ENCODE measurements around the gene ADAM22. TPM values are rescaled to one million over a fixed set of nuclear protein-coding genes. Genes with fewer than 3 reads are reported as not detected.

ADAM22 gene
- total and polyA plus RNA-seq, 8 donors = 2.6 to 25.3 (median 17.0) TPM

GRCh38 chr7:87984088-87984487 is 50.0 kb downstream of the ADAM22 start:
- H3K4me1 ChIP-seq = no peaks in the 10 kb centered on the region
- H3K4me3 ChIP-seq = no peak overlapping the region
- ATAC-seq (no peak), DNase-seq (no peak)
- no peaks in the 10 kb centered on the region for H3K27me3 ChIP-seq
- intact Hi-C loops (cut with DNase I) = no loop called here
- H3K27ac ChIP-seq = no peak overlapping the region
- no peaks in the 10 kb centered on the region for H3K9me3 ChIP-seq
- no peak for TF ChIP-seq CTCF (IDR thresholded peaks at IDR 0.05)
- H3K36me3 ChIP-seq = no peaks in the 10 kb centered on the region

GRCh38 chr7:87993269-87993668 is 59.2 kb downstream of the ADAM22 start:
- Histone ChIP-seq H3K27ac (no peak overlapping the region), H3K4me3 (no peak overlapping the region), H3K36me3 (no peaks in the 10 kb centered on the region), H3K4me1 (no peaks in the 10 kb centered on the region), H3K27me3 (no peaks in the 10 kb centered on the region), H3K9me3 (no peaks in the 10 kb centered on the region)
- DNase-seq (no peak), ATAC-seq (no peak)
- intact Hi-C loops (cut with DNase I) = no loop called here
- TF ChIP-seq CTCF (IDR thresholded peaks at IDR 0.05) = no peak

DNA sequence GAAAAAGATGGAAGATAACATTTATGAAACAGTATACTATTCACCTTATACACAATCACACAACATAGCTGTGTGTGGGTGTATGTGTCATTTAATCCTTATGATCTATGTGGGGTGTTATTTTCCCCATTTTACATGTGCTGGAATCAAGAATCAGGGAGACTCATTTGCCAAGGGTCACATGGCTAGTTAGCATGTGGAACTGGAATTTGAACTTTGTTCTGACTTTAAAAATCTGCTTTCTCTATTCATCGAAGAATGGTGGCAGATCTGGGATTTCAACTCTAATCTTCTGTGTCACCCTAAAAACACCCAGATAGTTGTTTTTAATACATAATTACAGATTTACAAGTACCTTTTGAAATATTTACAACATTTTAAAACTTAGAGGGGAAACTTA is 65.2 kb downstream of the ADAM22 start:
- intact Hi-C loops (cut with DNase I) = no loop called here
- ATAC-seq (no peak), DNase-seq (no peak)
- no peaks in the 10 kb centered on the region for H3K36me3 ChIP-seq
- no peak overlapping the region for H3K4me3 ChIP-seq
- TF ChIP-seq CTCF (IDR thresholded peaks at IDR 0.05) = no peak
- H3K27ac ChIP-seq = no peak overlapping the region
- H3K9me3 ChIP-seq = no peaks in the 10 kb centered on the region
- no peaks in the 10 kb centered on the region for H3K4me1 ChIP-seq
- H3K27me3 ChIP-seq = no peaks in the 10 kb centered on the region

DNA sequence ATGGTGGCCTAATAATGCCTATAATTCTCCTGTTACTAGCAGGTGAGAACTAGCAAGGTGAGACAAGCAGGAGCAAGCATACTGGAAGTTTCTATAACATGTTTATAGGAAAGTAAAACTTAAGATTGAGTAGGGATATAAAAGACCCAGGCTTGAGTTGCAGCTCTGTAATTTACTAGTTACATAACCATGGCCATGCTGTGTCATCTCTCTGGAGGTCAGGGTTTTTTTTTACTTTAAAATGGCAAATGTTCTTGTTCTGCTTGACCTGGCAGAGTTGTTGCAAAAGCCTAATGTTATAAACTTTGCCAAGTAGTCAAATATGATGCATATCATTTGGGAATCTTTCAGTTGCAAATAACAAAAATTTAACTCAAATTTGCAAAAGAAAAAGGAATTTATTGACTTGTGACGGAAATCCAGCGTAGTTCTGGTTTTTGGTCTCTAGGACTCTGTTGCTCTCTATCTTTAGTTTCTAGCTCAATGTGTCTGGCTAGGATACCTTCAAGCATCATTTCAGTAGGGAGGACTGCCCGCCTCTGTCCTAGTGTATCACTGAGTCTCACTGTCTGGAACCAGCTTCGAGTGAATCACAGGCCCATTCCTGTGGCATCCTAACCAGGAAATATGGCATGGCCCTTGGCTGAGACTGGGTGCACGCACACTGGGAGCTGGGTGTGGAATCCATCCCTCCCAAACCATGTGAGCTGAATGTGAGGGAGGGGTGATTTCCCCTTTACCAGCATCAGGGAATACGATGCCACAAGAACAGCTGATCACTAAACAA is 67.9 kb downstream of the ADAM22 start:
- Histone ChIP-seq H3K36me3 (no peaks in the 10 kb centered on the region), H3K9me3 (no peaks in the 10 kb centered on the region), H3K4me3 (no peak overlapping the region), H3K27me3 (no peaks in the 10 kb centered on the region), H3K27ac (no peak overlapping the region), H3K4me1 (no peaks in the 10 kb centered on the region)
- intact Hi-C loops (cut with DNase I) = no loop called here
- ATAC-seq (no peak), DNase-seq (no peak)
- no peak for TF ChIP-seq CTCF (IDR thresholded peaks at IDR 0.05)

- ATAC-seq = no peak
- Histone ChIP-seq H3K4me1 (no peaks in the 10 kb centered on the region), H3K9me3 (no peaks in the 10 kb centered on the region), H3K27me3 (no peaks in the 10 kb centered on the region), H3K27ac (no peak overlapping the region), H3K36me3 (no peaks in the 10 kb centered on the region), H3K4me3 (no peak overlapping the region)
- no peak for TF ChIP-seq CTCF (IDR thresholded peaks at IDR 0.05)
- no peak for DNase-seq
- intact Hi-C loops (cut with DNase I) = no loop called here
Observed at GRCh38 chr7:88002617-88003016, 68.6 kb downstream of the ADAM22 start.

Measured in left lung (tissue), 10 donors.